LNCAP (cell line): ENCODE data around the gene TMSB10.

Experiments used
- CTCF ChIP-seq: fragments of 450-650 bp; IDR thresholded peaks from 2 replicates; pipeline ENCODE4 v1.5.1; 2017; ENCODE audit warnings: mild to moderate bottlenecking

The TMSB10 gene

GRCh38 chr2:84911135-84911678 is 5.8 kb downstream of the TMSB10 start:
- no peak for TF ChIP-seq CTCF

- no peak for TF ChIP-seq CTCF
Observed at GRCh38 chr2:84912984-84913383, 7.5 kb downstream of the TMSB10 start.

- TF ChIP-seq CTCF, result no peak
Observed at GRCh38 chr2:84914334-84914733, 8.9 kb downstream of the TMSB10 start.

GRCh38 chr2:84918430-84918829 is 13.0 kb downstream of the TMSB10 start:
- no peak for TF ChIP-seq CTCF

GRCh38 chr2:84919885-84920580 is 14.6 kb downstream of the TMSB10 start:
- no peak for TF ChIP-seq CTCF

- TF ChIP-seq CTCF, result no peak
Observed at GRCh38 chr2:84923009-84923408, 17.6 kb downstream of the TMSB10 start.

GRCh38 chr2:84924173-84925106 is 19.0 kb downstream of the TMSB10 start:
- TF ChIP-seq CTCF, result no peak
